HL-60 (cell line): Measurements from ENCODE around the gene PCGF2.
A peak's percentile ranks its signal among the peaks of the same experiment; 100 is the strongest.

Source experiments
- DNase-seq, 2 experiments: peaks; one replicate each; pipeline ENCODE4 v3.0.0-alpha.2; 2010 to 2020; ENCODE audit warnings: low read depth in 1 of 2, low spot score in 1 of 2
- H3K27ac ChIP-seq: fragments of 250-450 bp; sonication (Bioruptor Pico); replicated peaks from 2 replicates; pipeline ENCODE4 v1.5.1; 2020; ENCODE audit warnings: mild to moderate bottlenecking, moderate library complexity
- H3K27me3 ChIP-seq: fragments of 250-450 bp; sonication (Bioruptor Pico); 2 replicates; pipeline ENCODE4 v1.5.1; 2021; ENCODE audit warnings: mild to moderate bottlenecking, moderate library complexity; ENCODE audit not compliant: insufficient read depth, poor library complexity, severe bottlenecking
- H3K4me3 ChIP-seq: replicated peaks from 2 replicates; pipeline ENCODE4 v1.5.1; 2011; ENCODE audit warnings: mild to moderate bottlenecking, control low read depth, low read length; ENCODE audit not compliant: insufficient read depth
- GABPA ChIP-seq: IDR thresholded peaks from 2 replicates; pipeline ENCODE4 v1.6.1; 2012; ENCODE audit warnings: low read depth
- POLR2AphosphoS5 ChIP-seq: IDR thresholded peaks from 2 replicates; pipeline ENCODE4 v1.6.1; 2012; ENCODE audit warnings: low read depth
- REST ChIP-seq: IDR thresholded peaks from 2 replicates; pipeline ENCODE4 v1.6.1; 2012; ENCODE audit warnings: low read depth; ENCODE audit not compliant: insufficient replicate concordance
- SPI1 ChIP-seq: IDR thresholded peaks from 2 replicates; pipeline ENCODE4 v1.6.1; 2012; ENCODE audit warnings: low read depth, mild to moderate bottlenecking, borderline replicate concordance
- TF ChIP-seq, protein P1 (sequence below): IDR thresholded peaks from one replicate; pipeline ENCODE4 v1.5.1; 2011; ENCODE audit warnings: low read length, control low read depth, inconsistent platforms; ENCODE audit not compliant: insufficient read depth

Gene PCGF2

DNA sequence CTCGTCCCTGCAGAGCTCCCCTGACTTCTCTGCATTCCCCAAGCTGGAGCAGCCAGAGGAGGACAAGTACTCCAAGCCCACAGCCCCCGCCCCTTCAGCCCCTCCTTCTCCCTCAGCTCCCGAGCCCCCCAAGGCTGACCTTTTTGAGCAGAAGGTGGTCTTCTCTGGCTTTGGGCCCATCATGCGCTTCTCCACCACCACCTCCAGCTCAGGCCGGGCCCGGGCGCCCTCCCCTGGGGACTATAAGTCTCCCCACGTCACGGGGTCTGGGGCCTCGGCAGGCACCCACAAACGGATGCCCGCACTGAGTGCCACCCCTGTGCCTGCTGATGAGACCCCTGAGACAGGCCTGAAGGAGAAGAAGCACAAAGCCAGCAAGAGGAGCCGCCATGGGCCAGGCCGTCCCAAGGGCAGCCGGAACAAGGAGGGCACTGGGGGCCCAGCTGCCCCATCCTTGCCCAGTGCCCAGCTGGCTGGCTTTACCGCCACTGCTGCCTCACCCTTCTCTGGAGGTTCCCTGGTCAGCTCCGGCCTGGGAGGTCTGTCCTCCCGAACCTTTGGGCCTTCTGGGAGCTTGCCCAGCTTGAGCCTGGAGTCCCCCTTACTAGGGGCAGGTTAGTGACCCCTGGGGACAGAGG is 31.6 kb downstream of the PCGF2 start:
- no peak overlapping the region for H3K4me3 ChIP-seq
- H3K27ac ChIP-seq: no peak overlapping the region
- no peaks in the 10 kb centered on the region for H3K27me3 ChIP-seq
- no peak for DNase-seq
- no peak for TF ChIP-seq REST
- TF ChIP-seq POLR2AphosphoS5: no peak
- TF ChIP-seq, protein P1, sequence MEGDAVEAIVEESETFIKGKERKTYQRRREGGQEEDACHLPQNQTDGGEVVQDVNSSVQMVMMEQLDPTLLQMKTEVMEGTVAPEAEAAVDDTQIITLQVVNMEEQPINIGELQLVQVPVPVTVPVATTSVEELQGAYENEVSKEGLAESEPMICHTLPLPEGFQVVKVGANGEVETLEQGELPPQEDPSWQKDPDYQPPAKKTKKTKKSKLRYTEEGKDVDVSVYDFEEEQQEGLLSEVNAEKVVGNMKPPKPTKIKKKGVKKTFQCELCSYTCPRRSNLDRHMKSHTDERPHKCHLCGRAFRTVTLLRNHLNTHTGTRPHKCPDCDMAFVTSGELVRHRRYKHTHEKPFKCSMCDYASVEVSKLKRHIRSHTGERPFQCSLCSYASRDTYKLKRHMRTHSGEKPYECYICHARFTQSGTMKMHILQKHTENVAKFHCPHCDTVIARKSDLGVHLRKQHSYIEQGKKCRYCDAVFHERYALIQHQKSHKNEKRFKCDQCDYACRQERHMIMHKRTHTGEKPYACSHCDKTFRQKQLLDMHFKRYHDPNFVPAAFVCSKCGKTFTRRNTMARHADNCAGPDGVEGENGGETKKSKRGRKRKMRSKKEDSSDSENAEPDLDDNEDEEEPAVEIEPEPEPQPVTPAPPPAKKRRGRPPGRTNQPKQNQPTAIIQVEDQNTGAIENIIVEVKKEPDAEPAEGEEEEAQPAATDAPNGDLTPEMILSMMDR: no peak
- TF ChIP-seq SPI1: no peak
- no peak for TF ChIP-seq GABPA

- no peak overlapping the region for H3K27ac ChIP-seq
These were observed 32.8 kb downstream of the PCGF2 start for GRCh38 chr17:38715216-38715943.

DNA sequence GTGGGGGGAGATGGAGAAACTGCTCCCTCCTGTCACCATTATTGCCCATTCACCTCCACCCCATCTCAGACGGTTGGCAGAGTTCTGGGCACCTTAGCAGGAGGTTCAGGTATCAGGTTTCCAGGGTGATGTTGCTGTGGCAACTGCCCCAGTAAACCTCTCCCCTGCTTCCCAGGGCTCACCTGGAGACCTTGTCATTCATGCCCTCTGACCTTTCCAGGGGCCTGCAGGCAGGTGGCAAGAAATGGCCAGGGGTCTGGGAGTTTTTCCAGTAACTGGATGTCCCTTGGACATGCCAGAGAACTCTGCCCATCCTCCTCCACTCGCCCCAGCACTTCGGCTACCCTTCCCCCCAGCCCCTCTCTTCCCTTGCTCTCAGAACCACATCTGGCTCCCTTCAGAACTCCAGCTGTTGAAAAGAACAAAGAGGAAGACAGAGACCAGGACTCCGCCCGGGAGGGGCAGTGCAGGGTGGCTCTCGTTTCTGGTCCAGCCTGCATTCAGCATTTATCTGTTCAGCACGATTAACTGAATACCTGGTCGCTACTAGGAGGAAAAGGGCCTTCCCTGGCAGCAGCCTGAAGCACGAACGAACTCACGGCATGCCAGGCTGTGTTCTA is 34.6 kb downstream of the PCGF2 start:
- Histone ChIP-seq H3K27me3 (no peaks in the 10 kb centered on the region), H3K27ac (no peak overlapping the region), H3K4me3 (no peak overlapping the region)
- DNase-seq: no peak
- TF ChIP-seq POLR2AphosphoS5 (no peak), GABPA (no peak), SPI1 (no peak), REST (no peak)
- TF ChIP-seq, protein P1: no peak

More at GRCh38 chr17:38715216-38715943, 32.8 kb downstream of the PCGF2 start:
- H3K27me3 ChIP-seq: no peaks in the 10 kb centered on the region
- no peak for TF ChIP-seq REST
- TF ChIP-seq POLR2AphosphoS5: peak; percentile 21; the same call in 1 of the 2 replicates
- H3K4me3 ChIP-seq: no peak overlapping the region
- DNase-seq: no peak
